ENCODE measurements around the gene MOSMO. TPM values are rescaled to one million over a fixed set of nuclear protein-coding genes. Genes with fewer than 3 reads are reported as not detected.

MOSMO gene
- total RNA-seq, 1 experiment from 2014 or later, result 27.6 TPM

GRCh38 chr16:22089910-22090309 lies 82.0 kb downstream of the MOSMO start:
- intact Hi-C loops (cut with micrococcal nuclease), result no loop called here
- POLR2A ChIA-PET, result interaction anchor here (0.6 kb wide), 1 partner anchor 873 kb away, joined by 4 read pairs; no protein-coding TSS in a partner anchor
- Histone ChIP-seq H3K4me3 (replicated peaks in 1 of 2; ENCODE audit: low read depth in 1 of 2, low read length in 2 of 2) (no peak overlapping the region), H3K27ac (ENCODE audit: low read depth, low read length) (no peak overlapping the region), H2AFZ (ENCODE audit: low read depth, low read length, poor library complexity, severe bottlenecking) (no peak overlapping the region), H3K27me3 (ENCODE audit: insufficient read depth, low read length) (no peaks in the 10 kb centered on the region), H4K20me1 (ENCODE audit: insufficient read depth) (no peaks in the 10 kb centered on the region), H3K9me3 (ENCODE audit: control insufficient read depth in 1 of 2, insufficient read depth in 1 of 2, low read depth in 1 of 2, low read length in 2 of 2) (no peaks in the 10 kb centered on the region), H3K4me1 (ENCODE audit: control insufficient read depth in 1 of 2, insufficient read depth in 2 of 2, low read length in 2 of 2) (no peaks in the 10 kb centered on the region), H3K4me2 (ENCODE audit: low read length) (no peak overlapping the region), H3K36me3 (ENCODE audit: control insufficient read depth in 1 of 2, insufficient read depth in 2 of 2, low read length in 2 of 2) (peaks cover 0 to 2% of the 10 kb centered on the region in 2 experiments; a peak in 1 of 4 replicates), H3K9me2 (ENCODE audit: insufficient read depth) (no peaks in the 10 kb centered on the region), H3K79me2 (ENCODE audit: insufficient read depth, low read length) (no peaks in the 10 kb centered on the region), H3K9ac (ENCODE audit: low read length) (no peak overlapping the region)
- CTCF ChIA-PET, result interaction anchor here (2.3 to 3.3 kb wide), 2 partner anchors 9 to 12 kb away, joined by 12 to 30 read pairs; no protein-coding TSS in a partner anchor
- DNase-seq (ENCODE audit: low read depth, low spot score) (no peak), ATAC-seq (no peak)
- RAD21 ChIA-PET (ENCODE audit: low non-redundant PET in 1 of 2, low total read pairs in 2 of 2, uncharacterized antibody in 2 of 2, unreplicated experiment in 2 of 2), result no interaction called here
- TF ChIP-seq EZH2phosphoT487 (IDR thresholded peaks at IDR 0.05; ENCODE audit: borderline replicate concordance) (no peak), EGR1 (IDR thresholded peaks at IDR 0.05; ENCODE audit: low read depth) (no peak), SP1 (IDR thresholded peaks at IDR 0.05; ENCODE audit: low read depth) (no peak), SIN3A (IDR thresholded peaks at IDR 0.05; ENCODE audit: low read depth) (no peak), YY1 (IDR thresholded peaks at IDR 0.05; ENCODE audit: extremely low read depth, insufficient replicate concordance, low read depth, low read length) (no peak), ELF1 (IDR thresholded peaks at IDR 0.05; ENCODE audit: borderline replicate concordance, low read depth) (no peak), CBX3 (IDR thresholded peaks at IDR 0.05; ENCODE audit: low read depth) (no peak), ZNF274 (IDR thresholded peaks at IDR 0.05; ENCODE audit: low read depth, low read length) (no peak), TCF7L2 (IDR thresholded peaks at IDR 0.05; ENCODE audit: borderline replicate concordance, extremely low read depth, insufficient read depth, insufficient read length) (no peak), RAD21 (IDR thresholded peaks at IDR 0.05; ENCODE audit: low read depth) (no peak), POLR2AphosphoS5 (IDR thresholded peaks at IDR 0.05; ENCODE audit: low read depth, low read length) (no peak), ATF3 (IDR thresholded peaks at IDR 0.05) (no peak), FOSL1 (IDR thresholded peaks at IDR 0.05; ENCODE audit: low read depth) (no peak), EZH2 (IDR thresholded peaks at IDR 0.05) (no peak), JUND (IDR thresholded peaks at IDR 0.05) (no peak), ZFX (IDR thresholded peaks at IDR 0.05) (no peak)
- TF ChIP-seq, protein P1, sequence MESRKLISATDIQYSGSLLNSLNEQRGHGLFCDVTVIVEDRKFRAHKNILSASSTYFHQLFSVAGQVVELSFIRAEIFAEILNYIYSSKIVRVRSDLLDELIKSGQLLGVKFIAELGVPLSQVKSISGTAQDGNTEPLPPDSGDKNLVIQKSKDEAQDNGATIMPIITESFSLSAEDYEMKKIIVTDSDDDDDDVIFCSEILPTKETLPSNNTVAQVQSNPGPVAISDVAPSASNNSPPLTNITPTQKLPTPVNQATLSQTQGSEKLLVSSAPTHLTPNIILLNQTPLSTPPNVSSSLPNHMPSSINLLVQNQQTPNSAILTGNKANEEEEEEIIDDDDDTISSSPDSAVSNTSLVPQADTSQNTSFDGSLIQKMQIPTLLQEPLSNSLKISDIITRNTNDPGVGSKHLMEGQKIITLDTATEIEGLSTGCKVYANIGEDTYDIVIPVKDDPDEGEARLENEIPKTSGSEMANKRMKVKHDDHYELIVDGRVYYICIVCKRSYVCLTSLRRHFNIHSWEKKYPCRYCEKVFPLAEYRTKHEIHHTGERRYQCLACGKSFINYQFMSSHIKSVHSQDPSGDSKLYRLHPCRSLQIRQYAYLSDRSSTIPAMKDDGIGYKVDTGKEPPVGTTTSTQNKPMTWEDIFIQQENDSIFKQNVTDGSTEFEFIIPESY (IDR thresholded peaks at IDR 0.05; ENCODE audit: extremely low read depth, insufficient replicate concordance, low read length), result no peak
- TF ChIP-seq, protein P2, sequence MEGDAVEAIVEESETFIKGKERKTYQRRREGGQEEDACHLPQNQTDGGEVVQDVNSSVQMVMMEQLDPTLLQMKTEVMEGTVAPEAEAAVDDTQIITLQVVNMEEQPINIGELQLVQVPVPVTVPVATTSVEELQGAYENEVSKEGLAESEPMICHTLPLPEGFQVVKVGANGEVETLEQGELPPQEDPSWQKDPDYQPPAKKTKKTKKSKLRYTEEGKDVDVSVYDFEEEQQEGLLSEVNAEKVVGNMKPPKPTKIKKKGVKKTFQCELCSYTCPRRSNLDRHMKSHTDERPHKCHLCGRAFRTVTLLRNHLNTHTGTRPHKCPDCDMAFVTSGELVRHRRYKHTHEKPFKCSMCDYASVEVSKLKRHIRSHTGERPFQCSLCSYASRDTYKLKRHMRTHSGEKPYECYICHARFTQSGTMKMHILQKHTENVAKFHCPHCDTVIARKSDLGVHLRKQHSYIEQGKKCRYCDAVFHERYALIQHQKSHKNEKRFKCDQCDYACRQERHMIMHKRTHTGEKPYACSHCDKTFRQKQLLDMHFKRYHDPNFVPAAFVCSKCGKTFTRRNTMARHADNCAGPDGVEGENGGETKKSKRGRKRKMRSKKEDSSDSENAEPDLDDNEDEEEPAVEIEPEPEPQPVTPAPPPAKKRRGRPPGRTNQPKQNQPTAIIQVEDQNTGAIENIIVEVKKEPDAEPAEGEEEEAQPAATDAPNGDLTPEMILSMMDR (IDR thresholded peaks at IDR 0.05 in 2 of 3, conservative IDR thresholded peaks at IDR 0.05 in 1 of 3; ENCODE audit: borderline replicate concordance in 1 of 3, insufficient read depth in 1 of 3, low read depth in 2 of 3, low read length in 2 of 3), result no peak
- BruUV-seq (replicated peaks), result no TSS peak
